ENCODE data around the gene SAXO2.
"Not testable (repeated sequence)": the region's sequence is repeated elsewhere in the genome, so short reads cannot be mapped to it uniquely, and the experiment has no call there.

Gene SAXO2

GRCh38 chr15:82309802-82310201 lies 47.2 kb downstream of the SAXO2 start:
- no peak overlapping the region for H3K27ac ChIP-seq (ENCODE audit: low read depth, low read length)
- H3K27me3 ChIP-seq (ENCODE audit: control insufficient read depth, insufficient read depth, low read length): no peaks in the 10 kb centered on the region
- H3K4me1 ChIP-seq (ENCODE audit: control insufficient read depth, insufficient read depth, low read length): no peaks in the 10 kb centered on the region
- no peak overlapping the region for H3K9ac ChIP-seq (ENCODE audit: low read length)
- no peaks in the 10 kb centered on the region for H3K36me3 ChIP-seq (ENCODE audit: control insufficient read depth, insufficient read depth, low read length)
- no peak overlapping the region for H3K4me3 ChIP-seq (ENCODE audit: low read length)

- not testable (repeated sequence) for H3K4me3 ChIP-seq (ENCODE audit: low read length); H3K27ac ChIP-seq (ENCODE audit: low read depth, low read length); H3K9ac ChIP-seq (ENCODE audit: low read length); H3K27me3 ChIP-seq (ENCODE audit: control insufficient read depth, insufficient read depth, low read length); H3K36me3 ChIP-seq (ENCODE audit: control insufficient read depth, insufficient read depth, low read length); H3K4me1 ChIP-seq (ENCODE audit: control insufficient read depth, insufficient read depth, low read length)
Observed at GRCh38 chr15:82311321-82311720, 48.7 kb downstream of the SAXO2 start.

- H3K4me3 ChIP-seq (ENCODE audit: low read length): no peak overlapping the region
- H3K27ac ChIP-seq (ENCODE audit: low read depth, low read length): no peak overlapping the region
- H3K36me3 ChIP-seq (ENCODE audit: control insufficient read depth, insufficient read depth, low read length): no peaks in the 10 kb centered on the region
- H3K27me3 ChIP-seq (ENCODE audit: control insufficient read depth, insufficient read depth, low read length): no peaks in the 10 kb centered on the region
- H3K9ac ChIP-seq (ENCODE audit: low read length): no peak overlapping the region
- no peaks in the 10 kb centered on the region for H3K4me1 ChIP-seq (ENCODE audit: control insufficient read depth, insufficient read depth, low read length)
Observed at GRCh38 chr15:82312586-82313349, 50.1 kb downstream of the SAXO2 start.

- no peaks in the 10 kb centered on the region for H3K4me1 ChIP-seq (ENCODE audit: control insufficient read depth, insufficient read depth, low read length)
- H3K27me3 ChIP-seq (ENCODE audit: control insufficient read depth, insufficient read depth, low read length): no peaks in the 10 kb centered on the region
- no peaks in the 10 kb centered on the region for H3K36me3 ChIP-seq (ENCODE audit: control insufficient read depth, insufficient read depth, low read length)
- H3K9ac ChIP-seq (ENCODE audit: low read length): no peak overlapping the region
- no peak overlapping the region for H3K4me3 ChIP-seq (ENCODE audit: low read length)
- no peak overlapping the region for H3K27ac ChIP-seq (ENCODE audit: low read depth, low read length)
Observed at GRCh38 chr15:82313446-82313845, 50.8 kb downstream of the SAXO2 start.

GRCh38 chr15:82313951-82314768 lies 51.5 kb downstream of the SAXO2 start:
- not testable (repeated sequence) for H3K4me3 ChIP-seq (ENCODE audit: low read length); H3K27ac ChIP-seq (ENCODE audit: low read depth, low read length); H3K9ac ChIP-seq (ENCODE audit: low read length); H3K4me1 ChIP-seq (ENCODE audit: control insufficient read depth, insufficient read depth, low read length); H3K36me3 ChIP-seq (ENCODE audit: control insufficient read depth, insufficient read depth, low read length); H3K27me3 ChIP-seq (ENCODE audit: control insufficient read depth, insufficient read depth, low read length)

- no peaks in the 10 kb centered on the region for H3K27me3 ChIP-seq (ENCODE audit: control insufficient read depth, insufficient read depth, low read length)
- no peaks in the 10 kb centered on the region for H3K4me1 ChIP-seq (ENCODE audit: control insufficient read depth, insufficient read depth, low read length)
- H3K4me3 ChIP-seq (ENCODE audit: low read length): no peak overlapping the region
- H3K9ac ChIP-seq (ENCODE audit: low read length): no peak overlapping the region
- no peaks in the 10 kb centered on the region for H3K36me3 ChIP-seq (ENCODE audit: control insufficient read depth, insufficient read depth, low read length)
- H3K27ac ChIP-seq (ENCODE audit: low read depth, low read length): no peak overlapping the region
Observed at GRCh38 chr15:82314769-82315518, 52.3 kb downstream of the SAXO2 start.

GRCh38 chr15:82315519-82316246 lies 53.1 kb downstream of the SAXO2 start:
- Histone ChIP-seq H3K4me1 (ENCODE audit: control insufficient read depth, insufficient read depth, low read length) (no peaks in the 10 kb centered on the region), H3K9ac (ENCODE audit: low read length) (no peak overlapping the region), H3K27ac (ENCODE audit: low read depth, low read length) (no peak overlapping the region), H3K4me3 (ENCODE audit: low read length) (no peak overlapping the region), H3K27me3 (ENCODE audit: control insufficient read depth, insufficient read depth, low read length) (no peaks in the 10 kb centered on the region), H3K36me3 (ENCODE audit: control insufficient read depth, insufficient read depth, low read length) (no peaks in the 10 kb centered on the region)

GRCh38 chr15:82316247-82317090 lies 53.9 kb downstream of the SAXO2 start:
- H3K4me1 ChIP-seq (ENCODE audit: control insufficient read depth, insufficient read depth, low read length); H3K27ac ChIP-seq (ENCODE audit: low read depth, low read length); H3K27me3 ChIP-seq (ENCODE audit: control insufficient read depth, insufficient read depth, low read length); H3K36me3 ChIP-seq (ENCODE audit: control insufficient read depth, insufficient read depth, low read length); H3K4me3 ChIP-seq (ENCODE audit: low read length); H3K9ac ChIP-seq (ENCODE audit: low read length): not testable (repeated sequence)

GRCh38 chr15:82317091-82317489 lies 54.5 kb downstream of the SAXO2 start:
- Histone ChIP-seq H3K9ac (ENCODE audit: low read length) (no peak overlapping the region), H3K4me3 (ENCODE audit: low read length) (no peak overlapping the region), H3K36me3 (ENCODE audit: control insufficient read depth, insufficient read depth, low read length) (no peaks in the 10 kb centered on the region), H3K27me3 (ENCODE audit: control insufficient read depth, insufficient read depth, low read length) (no peaks in the 10 kb centered on the region), H3K27ac (ENCODE audit: low read depth, low read length) (no peak overlapping the region), H3K4me1 (ENCODE audit: control insufficient read depth, insufficient read depth, low read length) (no peaks in the 10 kb centered on the region)

GRCh38 chr15:82317516-82317915 lies 54.9 kb downstream of the SAXO2 start:
- H3K4me1 ChIP-seq (ENCODE audit: control insufficient read depth, insufficient read depth, low read length); H3K27me3 ChIP-seq (ENCODE audit: control insufficient read depth, insufficient read depth, low read length); H3K27ac ChIP-seq (ENCODE audit: low read depth, low read length); H3K9ac ChIP-seq (ENCODE audit: low read length); H3K4me3 ChIP-seq (ENCODE audit: low read length); H3K36me3 ChIP-seq (ENCODE audit: control insufficient read depth, insufficient read depth, low read length): not testable (repeated sequence)

GRCh38 chr15:82318281-82318680 lies 55.7 kb downstream of the SAXO2 start:
- not testable (repeated sequence) for H3K36me3 ChIP-seq (ENCODE audit: control insufficient read depth, insufficient read depth, low read length); H3K4me1 ChIP-seq (ENCODE audit: control insufficient read depth, insufficient read depth, low read length); H3K27ac ChIP-seq (ENCODE audit: low read depth, low read length); H3K27me3 ChIP-seq (ENCODE audit: control insufficient read depth, insufficient read depth, low read length); H3K4me3 ChIP-seq (ENCODE audit: low read length); H3K9ac ChIP-seq (ENCODE audit: low read length)
